Measurements from ENCODE around the gene HSPA1A. TPM values are rescaled to one million over a fixed set of nuclear protein-coding genes. Genes with fewer than 3 reads are reported as not detected.
"Not testable (repeated sequence)": the region's sequence is repeated elsewhere in the genome, so short reads cannot be mapped to it uniquely, and the experiment has no call there.

HSPA1A gene
- total RNA-seq, 1 experiment from 2014 or later = 57.2 TPM

DNA sequence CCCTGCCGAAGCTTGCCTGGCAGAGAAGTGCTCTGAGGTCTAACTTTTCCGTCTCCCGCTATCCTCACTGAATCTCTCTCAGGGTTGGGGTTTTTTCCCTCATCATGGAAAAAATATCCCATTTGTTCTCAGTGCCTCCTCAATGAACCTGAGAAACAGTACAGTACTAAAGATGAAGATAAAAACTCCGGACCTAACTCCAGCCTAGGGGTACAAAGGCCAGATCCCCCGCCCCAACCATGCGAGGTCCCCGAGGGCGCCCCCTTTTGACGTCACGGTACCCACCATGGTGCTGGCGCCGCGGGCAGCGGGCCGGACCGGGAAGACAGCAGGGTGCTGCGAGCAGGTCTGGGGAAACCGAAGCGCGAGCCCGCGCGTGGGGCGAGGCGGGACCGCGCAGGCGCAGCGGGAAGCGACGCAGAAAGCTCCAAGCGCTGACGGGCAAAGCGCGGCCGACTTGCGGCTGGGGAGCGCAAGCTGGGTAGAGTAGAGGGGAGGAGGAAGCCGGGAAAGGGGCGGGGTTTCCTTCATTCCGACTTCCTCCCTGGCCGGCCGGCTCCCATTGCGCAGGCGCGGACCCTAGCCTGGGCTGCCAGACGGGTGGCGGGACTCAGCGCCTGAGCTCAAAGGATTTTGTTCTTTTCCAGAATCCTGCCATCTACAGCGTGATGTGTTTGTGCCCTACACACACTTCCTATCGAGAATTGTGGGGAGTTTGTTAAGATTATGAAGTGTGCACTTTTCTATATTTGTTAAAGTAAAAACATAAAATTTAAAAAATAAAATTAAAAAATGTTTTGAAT is 8.7 kb upstream of the HSPA1A start, which contains the start of gene LSM2 (continued):
- TF ChIP-seq, protein P1, sequence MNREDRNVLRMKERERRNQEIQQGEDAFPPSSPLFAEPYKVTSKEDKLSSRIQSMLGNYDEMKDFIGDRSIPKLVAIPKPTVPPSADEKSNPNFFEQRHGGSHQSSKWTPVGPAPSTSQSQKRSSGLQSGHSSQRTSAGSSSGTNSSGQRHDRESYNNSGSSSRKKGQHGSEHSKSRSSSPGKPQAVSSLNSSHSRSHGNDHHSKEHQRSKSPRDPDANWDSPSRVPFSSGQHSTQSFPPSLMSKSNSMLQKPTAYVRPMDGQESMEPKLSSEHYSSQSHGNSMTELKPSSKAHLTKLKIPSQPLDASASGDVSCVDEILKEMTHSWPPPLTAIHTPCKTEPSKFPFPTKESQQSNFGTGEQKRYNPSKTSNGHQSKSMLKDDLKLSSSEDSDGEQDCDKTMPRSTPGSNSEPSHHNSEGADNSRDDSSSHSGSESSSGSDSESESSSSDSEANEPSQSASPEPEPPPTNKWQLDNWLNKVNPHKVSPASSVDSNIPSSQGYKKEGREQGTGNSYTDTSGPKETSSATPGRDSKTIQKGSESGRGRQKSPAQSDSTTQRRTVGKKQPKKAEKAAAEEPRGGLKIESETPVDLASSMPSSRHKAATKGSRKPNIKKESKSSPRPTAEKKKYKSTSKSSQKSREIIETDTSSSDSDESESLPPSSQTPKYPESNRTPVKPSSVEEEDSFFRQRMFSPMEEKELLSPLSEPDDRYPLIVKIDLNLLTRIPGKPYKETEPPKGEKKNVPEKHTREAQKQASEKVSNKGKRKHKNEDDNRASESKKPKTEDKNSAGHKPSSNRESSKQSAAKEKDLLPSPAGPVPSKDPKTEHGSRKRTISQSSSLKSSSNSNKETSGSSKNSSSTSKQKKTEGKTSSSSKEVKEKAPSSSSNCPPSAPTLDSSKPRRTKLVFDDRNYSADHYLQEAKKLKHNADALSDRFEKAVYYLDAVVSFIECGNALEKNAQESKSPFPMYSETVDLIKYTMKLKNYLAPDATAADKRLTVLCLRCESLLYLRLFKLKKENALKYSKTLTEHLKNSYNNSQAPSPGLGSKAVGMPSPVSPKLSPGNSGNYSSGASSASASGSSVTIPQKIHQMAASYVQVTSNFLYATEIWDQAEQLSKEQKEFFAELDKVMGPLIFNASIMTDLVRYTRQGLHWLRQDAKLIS (CRISPR knock-in tag; IDR thresholded peaks at IDR 0.05; ENCODE audit: borderline replicate concordance) = no peak
- TF ChIP-seq ZNF263 (CRISPR knock-in tag; IDR thresholded peaks at IDR 0.05; ENCODE audit: low read depth) (no peak), TP53 (CRISPR knock-in tag; IDR thresholded peaks at IDR 0.05) (no peak), GRHL2 (CRISPR knock-in tag; IDR thresholded peaks at IDR 0.05; ENCODE audit: insufficient replicate concordance, severe bottlenecking) (no peak)
- TF ChIP-seq, protein P2, sequence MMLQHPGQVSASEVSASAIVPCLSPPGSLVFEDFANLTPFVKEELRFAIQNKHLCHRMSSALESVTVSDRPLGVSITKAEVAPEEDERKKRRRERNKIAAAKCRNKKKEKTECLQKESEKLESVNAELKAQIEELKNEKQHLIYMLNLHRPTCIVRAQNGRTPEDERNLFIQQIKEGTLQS (CRISPR knock-in tag; conservative IDR thresholded peaks at IDR 0.05) = no peak
- TF ChIP-seq, protein P3, sequence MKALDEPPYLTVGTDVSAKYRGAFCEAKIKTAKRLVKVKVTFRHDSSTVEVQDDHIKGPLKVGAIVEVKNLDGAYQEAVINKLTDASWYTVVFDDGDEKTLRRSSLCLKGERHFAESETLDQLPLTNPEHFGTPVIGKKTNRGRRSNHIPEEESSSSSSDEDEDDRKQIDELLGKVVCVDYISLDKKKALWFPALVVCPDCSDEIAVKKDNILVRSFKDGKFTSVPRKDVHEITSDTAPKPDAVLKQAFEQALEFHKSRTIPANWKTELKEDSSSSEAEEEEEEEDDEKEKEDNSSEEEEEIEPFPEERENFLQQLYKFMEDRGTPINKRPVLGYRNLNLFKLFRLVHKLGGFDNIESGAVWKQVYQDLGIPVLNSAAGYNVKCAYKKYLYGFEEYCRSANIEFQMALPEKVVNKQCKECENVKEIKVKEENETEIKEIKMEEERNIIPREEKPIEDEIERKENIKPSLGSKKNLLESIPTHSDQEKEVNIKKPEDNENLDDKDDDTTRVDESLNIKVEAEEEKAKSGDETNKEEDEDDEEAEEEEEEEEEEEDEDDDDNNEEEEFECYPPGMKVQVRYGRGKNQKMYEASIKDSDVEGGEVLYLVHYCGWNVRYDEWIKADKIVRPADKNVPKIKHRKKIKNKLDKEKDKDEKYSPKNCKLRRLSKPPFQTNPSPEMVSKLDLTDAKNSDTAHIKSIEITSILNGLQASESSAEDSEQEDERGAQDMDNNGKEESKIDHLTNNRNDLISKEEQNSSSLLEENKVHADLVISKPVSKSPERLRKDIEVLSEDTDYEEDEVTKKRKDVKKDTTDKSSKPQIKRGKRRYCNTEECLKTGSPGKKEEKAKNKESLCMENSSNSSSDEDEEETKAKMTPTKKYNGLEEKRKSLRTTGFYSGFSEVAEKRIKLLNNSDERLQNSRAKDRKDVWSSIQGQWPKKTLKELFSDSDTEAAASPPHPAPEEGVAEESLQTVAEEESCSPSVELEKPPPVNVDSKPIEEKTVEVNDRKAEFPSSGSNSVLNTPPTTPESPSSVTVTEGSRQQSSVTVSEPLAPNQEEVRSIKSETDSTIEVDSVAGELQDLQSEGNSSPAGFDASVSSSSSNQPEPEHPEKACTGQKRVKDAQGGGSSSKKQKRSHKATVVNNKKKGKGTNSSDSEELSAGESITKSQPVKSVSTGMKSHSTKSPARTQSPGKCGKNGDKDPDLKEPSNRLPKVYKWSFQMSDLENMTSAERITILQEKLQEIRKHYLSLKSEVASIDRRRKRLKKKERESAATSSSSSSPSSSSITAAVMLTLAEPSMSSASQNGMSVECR (CRISPR knock-in tag; IDR thresholded peaks at IDR 0.05; ENCODE audit: borderline replicate concordance) = peak; percentile 56; the same call in 1 of the 2 replicates
- TF ChIP-seq, protein P4, sequence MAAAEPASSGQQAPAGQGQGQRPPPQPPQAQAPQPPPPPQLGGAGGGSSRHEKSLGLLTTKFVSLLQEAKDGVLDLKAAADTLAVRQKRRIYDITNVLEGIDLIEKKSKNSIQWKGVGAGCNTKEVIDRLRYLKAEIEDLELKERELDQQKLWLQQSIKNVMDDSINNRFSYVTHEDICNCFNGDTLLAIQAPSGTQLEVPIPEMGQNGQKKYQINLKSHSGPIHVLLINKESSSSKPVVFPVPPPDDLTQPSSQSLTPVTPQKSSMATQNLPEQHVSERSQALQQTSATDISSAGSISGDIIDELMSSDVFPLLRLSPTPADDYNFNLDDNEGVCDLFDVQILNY (CRISPR knock-in tag; IDR thresholded peaks at IDR 0.05) = peak; percentile 92

DNA sequence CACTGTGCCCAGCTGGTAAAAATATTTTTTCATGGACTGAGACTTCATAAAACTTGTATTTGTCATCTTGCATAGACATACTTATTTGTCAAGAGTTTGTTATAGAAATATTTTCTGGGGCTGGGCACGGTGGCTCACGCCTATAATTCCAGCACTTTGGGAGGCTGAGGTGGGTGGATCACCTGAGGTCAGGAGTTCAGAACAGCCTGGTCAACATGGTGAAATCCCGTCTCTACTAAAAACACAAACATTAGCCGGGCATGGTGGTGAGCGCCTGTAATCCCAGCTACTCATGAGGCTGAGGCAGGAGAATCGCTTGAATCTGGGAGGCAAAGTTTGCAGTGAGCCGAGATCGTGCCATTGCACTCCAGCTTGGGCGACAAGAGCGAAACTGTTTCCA is 6.7 kb upstream of the HSPA1A start:
- CTCF ChIA-PET = interaction anchor here (1.1 kb wide), 1 partner anchor 13 kb away, joined by 3 read pairs; no protein-coding TSS in a partner anchor
- DNase-seq (ENCODE audit: low spot score); H3K36me3 Mint-ChIP-seq; POLR2A ChIA-PET; ATAC-seq; H3K4me3 Mint-ChIP-seq; H3K27ac Mint-ChIP-seq; H3K27me3 Mint-ChIP-seq (ENCODE audit: low read depth); H3K9me3 Mint-ChIP-seq: not testable (repeated sequence)
- peaks cover 11% of the 10 kb centered on the region for H3K4me1 Mint-ChIP-seq

DNA sequence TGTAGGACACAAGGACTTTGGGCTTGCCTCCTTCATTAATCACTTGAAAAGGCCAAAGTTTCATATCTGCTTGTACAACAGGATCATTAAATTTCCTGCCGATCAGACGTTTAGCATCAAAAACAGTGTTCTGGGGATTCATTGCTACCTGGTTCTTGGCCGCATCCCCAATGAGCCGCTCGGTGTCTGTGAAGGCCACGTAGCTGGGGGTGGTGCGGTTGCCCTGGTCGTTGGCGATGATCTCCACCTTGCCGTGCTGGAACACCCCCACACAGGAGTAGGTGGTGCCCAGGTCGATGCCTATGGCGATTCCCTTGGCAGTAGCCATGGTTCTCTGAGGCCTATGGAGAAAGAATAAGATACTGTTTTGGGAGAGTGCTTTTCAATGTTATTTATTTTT is 3.7 kb upstream of the HSPA1A start:
- no peak overlapping the region for H3K27ac Mint-ChIP-seq
- ATAC-seq = no peak
- TF ChIP-seq, protein P5, sequence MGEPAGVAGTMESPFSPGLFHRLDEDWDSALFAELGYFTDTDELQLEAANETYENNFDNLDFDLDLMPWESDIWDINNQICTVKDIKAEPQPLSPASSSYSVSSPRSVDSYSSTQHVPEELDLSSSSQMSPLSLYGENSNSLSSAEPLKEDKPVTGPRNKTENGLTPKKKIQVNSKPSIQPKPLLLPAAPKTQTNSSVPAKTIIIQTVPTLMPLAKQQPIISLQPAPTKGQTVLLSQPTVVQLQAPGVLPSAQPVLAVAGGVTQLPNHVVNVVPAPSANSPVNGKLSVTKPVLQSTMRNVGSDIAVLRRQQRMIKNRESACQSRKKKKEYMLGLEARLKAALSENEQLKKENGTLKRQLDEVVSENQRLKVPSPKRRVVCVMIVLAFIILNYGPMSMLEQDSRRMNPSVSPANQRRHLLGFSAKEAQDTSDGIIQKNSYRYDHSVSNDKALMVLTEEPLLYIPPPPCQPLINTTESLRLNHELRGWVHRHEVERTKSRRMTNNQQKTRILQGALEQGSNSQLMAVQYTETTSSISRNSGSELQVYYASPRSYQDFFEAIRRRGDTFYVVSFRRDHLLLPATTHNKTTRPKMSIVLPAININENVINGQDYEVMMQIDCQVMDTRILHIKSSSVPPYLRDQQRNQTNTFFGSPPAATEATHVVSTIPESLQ (CRISPR knock-in tag; IDR thresholded peaks at IDR 0.05) = no peak
- TF ChIP-seq ZNF121 (CRISPR knock-in tag; IDR thresholded peaks at IDR 0.05) (no peak), TEAD1 (CRISPR knock-in tag; IDR thresholded peaks at IDR 0.05) (no peak), SMAD4 (CRISPR knock-in tag; IDR thresholded peaks at IDR 0.05) (no peak), ESRRA (CRISPR knock-in tag; IDR thresholded peaks at IDR 0.05; ENCODE audit: borderline replicate concordance) (no peak), OVOL2 (CRISPR knock-in tag; IDR thresholded peaks at IDR 0.05; ENCODE audit: borderline replicate concordance) (no peak), FOXK1 (CRISPR knock-in tag; IDR thresholded peaks at IDR 0.05) (no peak), TCF7 (CRISPR knock-in tag; IDR thresholded peaks at IDR 0.05; ENCODE audit: low read depth) (no peak), ZNF263 (CRISPR knock-in tag; IDR thresholded peaks at IDR 0.05; ENCODE audit: low read depth) (no peak)
- TF ChIP-seq, protein P6, sequence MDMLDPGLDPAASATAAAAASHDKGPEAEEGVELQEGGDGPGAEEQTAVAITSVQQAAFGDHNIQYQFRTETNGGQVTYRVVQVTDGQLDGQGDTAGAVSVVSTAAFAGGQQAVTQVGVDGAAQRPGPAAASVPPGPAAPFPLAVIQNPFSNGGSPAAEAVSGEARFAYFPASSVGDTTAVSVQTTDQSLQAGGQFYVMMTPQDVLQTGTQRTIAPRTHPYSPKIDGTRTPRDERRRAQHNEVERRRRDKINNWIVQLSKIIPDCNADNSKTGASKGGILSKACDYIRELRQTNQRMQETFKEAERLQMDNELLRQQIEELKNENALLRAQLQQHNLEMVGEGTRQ (CRISPR knock-in tag; IDR thresholded peaks at IDR 0.05) = no peak
- TF ChIP-seq, protein P7, sequence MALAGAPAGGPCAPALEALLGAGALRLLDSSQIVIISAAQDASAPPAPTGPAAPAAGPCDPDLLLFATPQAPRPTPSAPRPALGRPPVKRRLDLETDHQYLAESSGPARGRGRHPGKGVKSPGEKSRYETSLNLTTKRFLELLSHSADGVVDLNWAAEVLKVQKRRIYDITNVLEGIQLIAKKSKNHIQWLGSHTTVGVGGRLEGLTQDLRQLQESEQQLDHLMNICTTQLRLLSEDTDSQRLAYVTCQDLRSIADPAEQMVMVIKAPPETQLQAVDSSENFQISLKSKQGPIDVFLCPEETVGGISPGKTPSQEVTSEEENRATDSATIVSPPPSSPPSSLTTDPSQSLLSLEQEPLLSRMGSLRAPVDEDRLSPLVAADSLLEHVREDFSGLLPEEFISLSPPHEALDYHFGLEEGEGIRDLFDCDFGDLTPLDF (CRISPR knock-in tag; IDR thresholded peaks at IDR 0.05) = no peak

More for the DNA sequence above, 3.7 kb upstream of the HSPA1A start:
- CTCF ChIA-PET = interaction anchor here (1.7 kb wide), 1 partner anchor 16 kb away, joined by 6 read pairs; the partner anchor contains the start of gene VARS1
- H3K4me1 Mint-ChIP-seq = peaks cover 7% of the 10 kb centered on the region
- no peaks in the 10 kb centered on the region for H3K9me3 Mint-ChIP-seq
- H3K4me3 Mint-ChIP-seq = no peak overlapping the region
- no peaks in the 10 kb centered on the region for H3K36me3 Mint-ChIP-seq
- H3K27me3 Mint-ChIP-seq (ENCODE audit: low read depth) = no peaks in the 10 kb centered on the region; the same call in 1 of the 2 replicates
- DNase-seq (ENCODE audit: low spot score) = no peak
- POLR2A ChIA-PET = no interaction called here

All from WTC11 (cell line).